Subcutaneous abdominal adipose tissue (tissue), 5 donors: Measurements from ENCODE around the gene ZNF135.

Experiments
- H3K27ac ChIP-seq: one replicate; pipeline ENCODE4 v1.7.0; 2013; ENCODE audit warnings: low read depth, mild to moderate bottlenecking, inconsistent platforms, low read length, moderate library complexity
- H3K27me3 ChIP-seq, 5 donors: one replicate each; pipeline ENCODE4 v1.7.0; 2013; ENCODE audit warnings: low read length in 5 of 5, inconsistent platforms in 1 of 5; ENCODE audit not compliant: control insufficient read depth in 5 of 5, insufficient read depth in 4 of 5
- H3K36me3 ChIP-seq, 5 donors: one replicate each; pipeline ENCODE4 v1.7.0; 2013; ENCODE audit warnings: low read length in 5 of 5; ENCODE audit not compliant: control insufficient read depth in 5 of 5, insufficient read depth in 5 of 5
- H3K4me1 ChIP-seq, 5 donors: one replicate each; pipeline ENCODE4 v1.7.0; 2013; ENCODE audit warnings: low read length in 5 of 5, mild to moderate bottlenecking in 3 of 5, moderate library complexity in 1 of 5; ENCODE audit not compliant: control insufficient read depth in 5 of 5, insufficient read depth in 5 of 5
- H3K4me3 ChIP-seq, 5 donors: one replicate each; pipeline ENCODE4 v1.7.0; 2013; ENCODE audit warnings: low read length in 5 of 5, low read depth in 1 of 5
- H3K9ac ChIP-seq, 5 donors: one replicate each; pipeline ENCODE4 v1.7.0; 2013; ENCODE audit warnings: low read length in 5 of 5, mild to moderate bottlenecking in 4 of 5, moderate library complexity in 3 of 5
- H3K9me3 ChIP-seq, 5 donors: one replicate each; pipeline ENCODE4 v1.7.0; 2013; ENCODE audit warnings: low read length in 5 of 5; ENCODE audit not compliant: control insufficient read depth in 5 of 5
- donor health status: healthy.
- donor health status: healthy.
- donor health status: healthy.
- donor health status: healthy.
- donor health status: healthy.

Gene ZNF135

DNA sequence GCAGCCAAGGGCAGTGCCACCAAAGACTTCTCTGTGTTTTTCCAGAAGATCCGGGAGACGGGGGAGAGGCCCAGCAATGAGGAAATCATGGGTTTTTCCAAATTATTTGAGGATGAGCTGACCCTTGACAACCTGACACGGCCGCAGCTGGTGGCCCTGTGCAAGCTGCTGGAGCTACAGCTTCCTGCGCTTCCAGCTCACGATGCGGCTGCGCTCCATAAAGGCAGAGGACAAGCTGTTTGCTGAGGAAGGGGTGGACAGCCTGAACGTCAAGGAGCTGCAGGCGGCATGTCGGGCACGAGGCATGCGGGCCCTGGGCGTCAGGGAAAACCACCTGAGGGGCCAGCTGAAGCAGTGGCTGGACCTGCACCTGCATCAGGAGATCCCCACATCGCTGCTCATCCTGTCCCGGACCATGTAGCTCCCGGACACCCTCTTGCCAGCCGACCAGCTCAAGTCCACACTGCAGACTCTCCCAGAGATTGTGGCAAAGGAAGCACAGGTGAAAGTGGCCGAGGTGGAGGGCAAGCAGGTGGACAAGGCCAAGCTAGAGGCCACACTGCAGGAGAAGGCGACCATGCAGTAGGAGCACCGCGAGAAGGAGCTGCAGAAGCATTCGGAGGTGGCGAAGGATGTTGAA lies 13.6 kb upstream of the ZNF135 start:
- H3K4me3 ChIP-seq: peak overlapping the region in 3 of 5 donors; percentile 24 to 50 (median 49)
- H3K9me3 ChIP-seq: peaks cover 21 to 92% (median 77%) of the 10 kb centered on the region in 5 donors
- no peaks in the 10 kb centered on the region for H3K36me3 ChIP-seq
- no peaks in the 10 kb centered on the region for H3K27me3 ChIP-seq
- H3K9ac ChIP-seq: no peak overlapping the region
- no peak overlapping the region for H3K27ac ChIP-seq
- H3K4me1 ChIP-seq: no peaks in the 10 kb centered on the region

DNA sequence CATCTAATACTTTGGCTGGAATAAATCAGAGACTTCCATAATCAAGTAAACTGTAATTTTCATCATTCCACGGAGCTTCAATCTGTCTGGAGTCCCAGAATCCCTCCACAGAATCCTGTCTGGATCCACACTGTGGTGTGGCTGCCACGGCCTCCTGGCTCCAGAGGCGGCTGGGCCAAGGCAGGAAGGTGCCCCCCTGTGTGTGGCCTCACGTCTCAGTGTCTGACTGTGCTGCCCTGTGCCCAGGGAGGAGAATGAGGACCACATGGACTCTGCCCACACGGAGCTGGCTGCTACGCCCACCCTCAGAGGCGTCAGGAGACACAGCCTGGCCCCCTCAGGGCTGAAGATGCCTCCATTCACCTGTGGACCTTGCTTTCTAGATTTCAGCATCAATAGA lies 12.2 kb upstream of the ZNF135 start:
- Histone ChIP-seq H3K4me3 (peak overlapping the region in 3 of 5 donors; percentile 1 to 26 (median 2)), H3K4me1 (no peaks in the 10 kb centered on the region), H3K27me3 (no peaks in the 10 kb centered on the region), H3K9me3 (peaks cover 15 to 92% (median 76%) of the 10 kb centered on the region in 5 donors), H3K36me3 (no peaks in the 10 kb centered on the region), H3K9ac (no peak overlapping the region), H3K27ac (no peak overlapping the region)

GRCh38 chr19:58047672-58048071 lies 11.4 kb upstream of the ZNF135 start:
- Histone ChIP-seq H3K36me3 (no peaks in the 10 kb centered on the region), H3K27ac (no peak overlapping the region), H3K4me3 (peak overlapping the region in 2 of 5 donors; percentile 1 to 26), H3K9me3 (peaks cover 15 to 90% (median 78%) of the 10 kb centered on the region in 5 donors), H3K4me1 (no peaks in the 10 kb centered on the region), H3K9ac (no peak overlapping the region), H3K27me3 (no peaks in the 10 kb centered on the region)

DNA sequence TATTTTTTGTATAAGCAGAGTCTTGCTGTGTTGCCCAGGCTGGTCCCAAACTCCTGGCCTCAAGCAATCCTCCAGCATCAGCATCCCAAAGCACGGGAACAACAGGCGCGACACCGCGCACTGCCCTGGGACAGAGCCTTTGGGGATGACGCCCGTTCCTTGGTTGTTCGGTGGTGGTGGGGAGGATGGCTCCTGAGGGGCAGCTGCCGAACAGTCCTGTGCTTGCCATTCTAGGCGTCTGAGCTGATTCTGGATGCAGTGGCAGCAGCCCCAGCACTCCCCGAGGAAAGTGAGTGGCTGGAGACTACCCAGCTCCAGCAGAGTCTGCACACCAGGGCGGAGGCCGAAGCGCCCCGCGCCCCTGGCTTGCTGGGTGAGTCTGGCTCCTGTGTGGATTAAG lies 6.8 kb upstream of the ZNF135 start:
- H3K4me3 ChIP-seq: peak overlapping the region in 1 of 5 donors; percentile 16
- no peaks in the 10 kb centered on the region for H3K36me3 ChIP-seq
- H3K4me1 ChIP-seq: peaks cover 0 to 14% (median 9%) of the 10 kb centered on the region in 5 donors
- H3K27me3 ChIP-seq: no peaks in the 10 kb centered on the region
- H3K9ac ChIP-seq: no peak overlapping the region
- H3K27ac ChIP-seq: no peak overlapping the region
- H3K9me3 ChIP-seq: peaks cover 11 to 74% (median 54%) of the 10 kb centered on the region in 5 donors

- Histone ChIP-seq H3K9me3 (peaks cover 11 to 66% (median 47%) of the 10 kb centered on the region in 5 donors), H3K4me3 (no peak overlapping the region), H3K27ac (no peak overlapping the region), H3K36me3 (no peaks in the 10 kb centered on the region), H3K4me1 (peaks cover 0 to 16% (median 11%) of the 10 kb centered on the region in 5 donors), H3K27me3 (no peaks in the 10 kb centered on the region), H3K9ac (no peak overlapping the region)
These were observed 5.5 kb upstream of the ZNF135 start for GRCh38 chr19:58053480-58054156.

DNA sequence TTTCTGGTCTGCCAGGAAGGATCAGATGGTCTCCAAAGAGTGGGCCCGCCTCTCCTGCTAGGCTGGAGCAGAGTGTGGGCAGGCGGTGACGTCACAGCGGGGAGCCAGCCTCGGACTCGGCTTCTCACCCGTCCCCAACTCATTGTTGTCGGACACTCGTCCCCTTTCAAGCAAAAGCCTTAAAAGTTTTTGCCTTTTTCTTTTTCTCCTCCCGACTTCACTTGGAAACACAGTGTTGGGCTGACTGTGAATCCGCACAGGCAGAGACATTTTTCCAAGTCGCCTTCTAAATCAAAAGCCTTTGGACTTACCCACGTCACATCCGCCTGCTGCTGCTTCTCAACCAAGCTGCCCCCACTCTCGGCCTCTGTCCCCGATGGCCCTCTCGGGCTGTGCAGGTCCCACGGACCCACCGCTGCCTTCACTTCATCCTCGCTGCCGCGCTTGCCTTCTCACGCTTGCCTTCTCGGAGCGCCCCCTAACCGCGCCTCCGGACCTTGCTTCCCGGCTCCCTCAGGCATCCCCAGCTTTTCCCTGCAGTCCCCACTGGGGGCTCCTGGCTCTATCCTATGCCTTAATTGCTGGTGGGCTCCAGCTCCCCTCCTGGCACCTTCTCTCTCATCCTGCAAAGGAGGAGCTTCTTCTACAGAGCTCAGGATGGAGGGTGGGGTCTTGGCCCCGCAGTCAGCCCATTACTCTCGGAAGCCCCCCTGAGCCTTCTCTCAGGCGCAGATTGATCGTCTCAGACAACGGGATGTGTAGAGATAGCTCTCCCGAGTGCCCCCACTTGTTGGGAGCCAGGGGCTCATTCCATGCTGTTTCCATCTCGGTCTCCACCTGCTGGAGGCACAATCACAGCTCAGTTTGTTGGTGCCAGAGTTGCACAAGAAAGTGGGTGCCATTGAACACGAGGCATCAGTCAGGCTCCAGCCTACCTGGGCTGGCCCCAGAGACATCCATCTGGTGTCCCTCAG lies 3.9 kb upstream of the ZNF135 start:
- Histone ChIP-seq H3K4me3 (peak overlapping the region; percentile 51 to 75 (median 65)), H3K27me3 (no peaks in the 10 kb centered on the region), H3K27ac (peak overlapping the region; percentile 30), H3K4me1 (peaks cover 0 to 28% (median 21%) of the 10 kb centered on the region in 5 donors), H3K9me3 (peaks cover 6 to 54% (median 39%) of the 10 kb centered on the region in 5 donors), H3K36me3 (no peaks in the 10 kb centered on the region), H3K9ac (peak overlapping the region in 3 of 5 donors; percentile 28 to 83 (median 57))

- H3K9me3 ChIP-seq: peaks cover 6 to 48% (median 38%) of the 10 kb centered on the region in 5 donors
- peaks cover 0 to 28% (median 21%) of the 10 kb centered on the region in 5 donors for H3K4me1 ChIP-seq
- no peak overlapping the region for H3K4me3 ChIP-seq
- H3K27ac ChIP-seq: no peak overlapping the region
- no peaks in the 10 kb centered on the region for H3K27me3 ChIP-seq
- no peak overlapping the region for H3K9ac ChIP-seq
- no peaks in the 10 kb centered on the region for H3K36me3 ChIP-seq
These were observed 2.8 kb upstream of the ZNF135 start for GRCh38 chr19:58056261-58056660.

- H3K4me3 ChIP-seq: no peak overlapping the region
- H3K9ac ChIP-seq: no peak overlapping the region
- H3K27me3 ChIP-seq: no peaks in the 10 kb centered on the region
- H3K9me3 ChIP-seq: peaks cover 8 to 45% (median 33%) of the 10 kb centered on the region in 5 donors
- no peak overlapping the region for H3K27ac ChIP-seq
- H3K4me1 ChIP-seq: peaks cover 0 to 28% (median 21%) of the 10 kb centered on the region in 5 donors
- no peaks in the 10 kb centered on the region for H3K36me3 ChIP-seq
These were observed 2.2 kb upstream of the ZNF135 start for GRCh38 chr19:58056861-58057260.

DNA sequence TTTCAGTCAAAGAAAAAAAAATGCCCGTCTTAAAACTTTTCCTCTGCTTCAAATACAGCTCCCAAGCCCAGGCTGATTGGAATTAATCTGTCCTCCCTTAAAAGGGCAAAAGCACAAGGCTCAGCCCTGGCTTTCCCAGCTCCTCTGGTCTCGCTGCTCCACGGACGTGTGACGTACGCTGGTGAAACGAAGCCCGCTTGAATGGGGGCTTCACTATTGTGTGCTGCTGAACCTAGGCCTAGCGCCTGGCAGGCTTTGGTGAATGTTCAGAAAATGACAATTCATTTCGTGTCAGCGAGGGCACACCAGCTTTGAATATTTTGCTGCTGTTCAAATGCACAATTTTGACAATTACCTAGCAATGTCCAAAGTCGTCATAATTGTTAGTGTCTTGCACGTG lies 615 bp upstream of the ZNF135 start:
- peaks cover 0 to 28% (median 21%) of the 10 kb centered on the region in 5 donors for H3K4me1 ChIP-seq
- H3K9me3 ChIP-seq: peaks cover 8 to 47% (median 33%) of the 10 kb centered on the region in 5 donors
- peaks cover 0 to 7% (median 6%) of the 10 kb centered on the region in 5 donors for H3K36me3 ChIP-seq
- peak overlapping the region in 1 of 5 donors; percentile 26 for H3K9ac ChIP-seq
- H3K27me3 ChIP-seq: no peaks in the 10 kb centered on the region
- H3K27ac ChIP-seq: peak overlapping the region; percentile 70
- H3K4me3 ChIP-seq: peak overlapping the region; percentile 67 to 91 (median 77)
